Esophagus muscularis mucosa (tissue), 4 donors: ENCODE results near the gene MYO1C. TPM values are rescaled to one million over a fixed set of nuclear protein-coding genes. Genes with fewer than 3 reads are reported as not detected.

Experiments
- DNase-seq: peaks from one replicate; pipeline ENCODE4 v3.0.0-alpha.2; 2017; ENCODE audit errors: extremely low spot score
- H3K27ac ChIP-seq, 4 donors: fragments of 200-600 bp; sonication (generic); replicated peaks in 1 of 4; 1 replicate in 3 of 4; 2 replicates in 1 of 4; pipeline ENCODE4 v1.5.1; 2016 to 2019; ENCODE audit warnings: mild to moderate bottlenecking in 1 of 4
- H3K27me3 ChIP-seq, 4 donors: fragments of 200-600 bp; sonication (generic); one replicate each; pipeline versions ENCODE4 v1.5.1 to v1.6.0; 2016 to 2019
- H3K36me3 ChIP-seq, 4 donors: fragments of 200-600 bp; sonication (generic); one replicate each; pipeline ENCODE4 v1.5.1; 2016 to 2019
- H3K4me1 ChIP-seq, 4 donors: fragments of 200-600 bp; sonication (generic); one replicate each; pipeline ENCODE4 v1.5.1; 2016 to 2019
- H3K4me3 ChIP-seq, 4 donors: fragments of 200-600 bp; sonication (generic); 1 replicate in 2 of 4; 2 replicates in 2 of 4; pipeline ENCODE4 v1.5.1; 2016 to 2019; ENCODE audit warnings: mild to moderate bottlenecking in 4 of 4, moderate library complexity in 1 of 4
- H3K9me3 ChIP-seq, 4 donors: fragments of 200-600 bp; sonication (generic); 1 replicate in 3 of 4; 2 replicates in 1 of 4; pipeline ENCODE4 v1.5.1; 2016 to 2019
- CTCF ChIP-seq, 3 experiments: fragments of 200-600 bp in 2 of 3; fragments of 450-650 bp in 1 of 3; sonication (generic) in 2 of 3; IDR thresholded peaks; one replicate each; pipeline ENCODE4 v1.5.1; 2017 to 2019; ENCODE audit warnings: antibody characterized with exemption in 3 of 3, mild to moderate bottlenecking in 2 of 3, moderate library complexity in 1 of 3
- EP300 ChIP-seq: sonication (generic); formaldehyde crosslinking; IDR thresholded peaks from one replicate; pipeline ENCODE4 v1.6.1; 2017; ENCODE audit warnings: antibody characterized with exemption
- POLR2A ChIP-seq: fragments of 450-650 bp; IDR thresholded peaks from one replicate; pipeline ENCODE4 v1.6.1; 2017; ENCODE audit warnings: antibody characterized with exemption, moderate library complexity, mild to moderate bottlenecking, low read depth
- POLR2AphosphoS5 ChIP-seq, 2 donors: sonication (generic); formaldehyde crosslinking; IDR thresholded peaks; one replicate each; pipeline ENCODE4 v1.6.1; 2017; ENCODE audit warnings: antibody characterized with exemption in 2 of 2
- WGBS: methylation state at CpG from one replicate; pipeline ENCODE4 v1.1.5; 2018; 5-methylcytosine and 5-hydroxymethylcytosine counted together
- intact Hi-C: fragments of 100-400 bp; cut with DNase I; formaldehyde crosslinking; loops from one replicate; pipeline ENCODE4 v1.15.1; 2023
- total RNA-seq, 4 donors: library from RNA; depleted of rRNA; stranded (reverse); fragments of >200 nt; gene quantifications; one replicate each; pipeline versions ENCODE4 v1.1.0 to v1.2.1, GENCODE V29; 2016

The MYO1C gene
- total RNA-seq, 4 donors from 2014 or later = 248 to 444 (median 347) TPM

- H3K27ac ChIP-seq = peak overlapping the region; percentile 94 to 98 (median 96)
- peaks cover 13 to 61% (median 33%) of the 10 kb centered on the region in 4 donors for H3K36me3 ChIP-seq
- 0% methylated on average over 22 of the region's 31 CpGs for WGBS
- TF ChIP-seq CTCF (IDR thresholded peaks at IDR 0.05) (peak; percentile 65 to 77 (median 67)), EP300 (no peak), POLR2AphosphoS5 (IDR thresholded peaks at IDR 0.05) (peak; percentile 64 to 74), POLR2A (no peak)
- H3K4me3 ChIP-seq = peak overlapping the region; percentile 84 to 94 (median 90)
- no peaks in the 10 kb centered on the region for H3K27me3 ChIP-seq
- intact Hi-C loops = loop anchor here (5.0 kb wide), 2 partner anchors 64 to 239 kb away; partner anchors contain the start of gene TRARG1
- H3K4me1 ChIP-seq = peaks cover 54 to 64% (median 62%) of the 10 kb centered on the region in 4 donors
- no peak for DNase-seq
- no peaks in the 10 kb centered on the region for H3K9me3 ChIP-seq
These were observed 23.3 kb upstream of the MYO1C start for GRCh38 chr17:1515640-1516387.

- Histone ChIP-seq H3K27ac (peak overlapping the region; percentile 78 to 97 (median 79)), H3K9me3 (no peaks in the 10 kb centered on the region), H3K4me1 (peaks cover 73 to 82% (median 74%) of the 10 kb centered on the region in 4 donors), H3K36me3 (peaks cover 30 to 69% (median 49%) of the 10 kb centered on the region in 4 donors), H3K27me3 (no peaks in the 10 kb centered on the region), H3K4me3 (no peak overlapping the region)
- no peak for DNase-seq
- TF ChIP-seq POLR2A = no peak
- TF ChIP-seq POLR2AphosphoS5 (IDR thresholded peaks at IDR 0.05) = no peak
- no peak for TF ChIP-seq CTCF (IDR thresholded peaks at IDR 0.05)
- no peak for TF ChIP-seq EP300
- intact Hi-C loops = loop anchor here (5.0 kb wide), 1 partner anchor 145 kb away; no protein-coding TSS in a partner anchor
- WGBS = 100% methylated on average over 1 of the region's 2 CpGs
These were observed 19.9 kb upstream of the MYO1C start for GRCh38 chr17:1512351-1512750.

- Histone ChIP-seq H3K4me3 (no peak overlapping the region), H3K4me1 (peaks cover 70 to 78% (median 71%) of the 10 kb centered on the region in 4 donors), H3K27me3 (no peaks in the 10 kb centered on the region), H3K27ac (peak overlapping the region; percentile 78 to 97 (median 79)), H3K36me3 (peaks cover 34 to 74% (median 53%) of the 10 kb centered on the region in 4 donors), H3K9me3 (no peaks in the 10 kb centered on the region)
- intact Hi-C loops = loop anchor here (5.0 kb wide), 1 partner anchor 145 kb away; no protein-coding TSS in a partner anchor
- no peak for DNase-seq
- WGBS = 62% methylated on average over 5 of the region's 7 CpGs
- no peak for TF ChIP-seq EP300
- TF ChIP-seq CTCF (IDR thresholded peaks at IDR 0.05) = no peak
- TF ChIP-seq POLR2AphosphoS5 (IDR thresholded peaks at IDR 0.05) = peak; percentile 19 to 40
- no peak for TF ChIP-seq POLR2A
These were observed 19.4 kb upstream of the MYO1C start for GRCh38 chr17:1511756-1512321.

- H3K4me1 ChIP-seq = peaks cover 70 to 77% (median 71%) of the 10 kb centered on the region in 4 donors
- H3K36me3 ChIP-seq = peaks cover 37 to 79% (median 59%) of the 10 kb centered on the region in 4 donors
- no peaks in the 10 kb centered on the region for H3K9me3 ChIP-seq
- H3K4me3 ChIP-seq = no peak overlapping the region
- peak overlapping the region; percentile 78 to 97 (median 79) for H3K27ac ChIP-seq
- TF ChIP-seq POLR2A (no peak), POLR2AphosphoS5 (IDR thresholded peaks at IDR 0.05) (peak in 1 of 2 donors; percentile 64), CTCF (IDR thresholded peaks at IDR 0.05) (no peak)
- intact Hi-C loops = loop anchor here (5.0 kb wide), 1 partner anchor 144 kb away; no protein-coding TSS in a partner anchor
- WGBS = 43% methylated on average over 11 of the region's 11 CpGs
- no peaks in the 10 kb centered on the region for H3K27me3 ChIP-seq
- no peak for DNase-seq
These were observed 18.8 kb upstream of the MYO1C start for GRCh38 chr17:1511290-1511689.
